Activated CD8-positive, alpha-beta memory T cell treated with anti-CD3 and anti-CD28 coated beads for 24 hours (primary cell): Measurements from ENCODE around the gene KRT24.
"Not testable (repeated sequence)": the region's sequence is repeated elsewhere in the genome, so short reads cannot be mapped to it uniquely, and the experiment has no call there.

Experiments
- DNase-seq: peaks from one replicate; pipeline ENCODE4 v3.0.0-alpha.2; 2020

Gene KRT24

DNA sequence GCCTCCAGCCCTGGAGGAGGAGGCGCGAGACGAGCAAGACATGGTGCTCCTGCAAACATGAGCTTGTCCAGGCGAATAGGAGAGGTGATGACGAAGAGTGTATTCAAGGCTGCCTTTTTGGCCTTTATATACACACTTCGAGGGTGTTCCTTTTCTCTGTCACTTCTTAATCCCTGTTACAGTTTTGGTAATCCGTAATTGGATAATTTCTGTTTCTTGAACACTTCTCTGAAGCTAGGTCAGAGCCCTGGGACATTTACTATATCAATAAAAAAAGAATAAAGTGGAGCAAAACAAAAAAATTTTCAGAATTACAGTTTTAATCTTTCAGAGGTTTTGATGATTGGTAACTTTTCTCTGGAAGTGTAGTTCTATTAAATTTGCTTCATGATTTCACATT is at the start of gene KRT24:
Gene KRT24, minus strand, starts transcription at position 101 of the 400 bp plus-strand sequence. Its CDS starts 59 bp downstream, at position 42.
- no peak for DNase-seq

DNA sequence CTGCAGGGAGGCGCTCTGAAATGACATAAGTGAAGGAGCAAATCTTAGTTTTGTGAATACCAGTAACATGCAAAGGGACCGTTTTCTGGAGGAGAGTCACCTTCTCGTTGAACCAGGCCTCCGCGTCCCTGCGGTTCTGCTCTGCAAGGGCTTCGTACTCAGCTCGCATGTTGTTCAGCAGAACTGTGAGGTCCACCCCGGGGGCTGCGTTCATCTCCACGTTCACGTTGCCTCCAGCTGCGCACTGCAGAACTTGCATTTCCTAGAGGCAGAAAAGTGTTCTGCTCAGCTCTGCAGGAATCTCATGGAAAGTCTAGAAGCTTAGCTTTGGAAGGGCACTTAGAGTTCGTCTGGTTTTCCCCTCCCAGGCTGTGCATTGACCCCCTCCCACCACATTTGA is 47.5 kb upstream of the KRT24 start:
- DNase-seq: no peak

DNA sequence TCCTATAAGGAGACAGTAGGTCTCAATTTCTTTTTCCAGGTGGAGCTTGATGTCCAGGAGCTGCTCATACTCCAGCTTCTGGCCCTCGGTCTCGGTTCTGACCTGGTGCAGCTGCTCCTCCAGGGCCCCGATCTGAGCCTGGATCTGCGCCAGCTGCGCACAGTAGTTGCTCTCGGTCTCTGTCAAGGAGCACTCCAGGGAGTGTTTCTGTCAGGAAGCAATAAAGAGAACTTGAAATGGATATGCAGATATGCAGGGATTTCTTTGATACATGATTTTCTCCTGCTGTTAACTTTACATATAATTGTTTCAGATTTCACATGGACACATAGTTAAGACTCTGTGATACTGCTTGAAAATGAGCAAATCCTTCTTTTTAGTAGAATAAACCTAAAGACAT is 46.8 kb upstream of the KRT24 start:
- DNase-seq: no peak

DNA sequence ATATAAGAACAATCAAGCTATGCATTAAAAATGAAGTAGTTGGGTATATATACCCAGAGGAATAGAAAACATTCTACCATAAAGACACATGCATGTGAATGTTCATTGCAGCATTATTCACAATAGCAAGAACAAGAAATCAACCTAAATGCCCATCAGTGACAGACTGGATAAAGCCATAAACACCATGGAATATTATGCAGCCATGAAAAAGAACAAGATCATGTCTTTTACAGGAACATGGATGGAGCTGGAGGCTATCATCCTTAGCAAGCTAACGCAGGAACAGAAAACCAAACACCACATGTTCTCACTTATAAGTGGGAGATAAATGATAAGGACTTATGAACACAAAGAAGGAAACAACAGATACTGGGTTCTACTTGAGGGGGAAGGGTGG is 45.1 kb upstream of the KRT24 start:
- not testable (repeated sequence) for DNase-seq

DNA sequence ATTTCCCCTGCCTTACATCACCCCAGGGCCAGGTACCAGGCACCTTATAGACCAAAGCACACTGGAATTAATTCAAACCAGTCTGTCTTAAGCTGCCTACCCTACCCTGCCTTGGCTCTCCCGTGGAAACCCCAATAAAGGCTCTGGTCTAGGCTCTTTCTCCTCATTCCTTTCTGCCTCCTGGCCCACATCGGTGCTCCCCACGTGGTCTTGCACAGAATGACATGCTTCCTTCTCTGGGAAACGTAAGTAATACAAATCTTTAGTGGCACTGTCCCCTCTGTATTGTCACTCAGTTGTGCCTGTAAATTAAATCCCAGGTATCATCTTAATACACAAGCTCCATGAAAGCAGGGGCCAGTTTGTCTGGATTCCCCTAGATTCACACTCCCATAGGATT is 35.0 kb upstream of the KRT24 start:
- DNase-seq: no peak

DNA sequence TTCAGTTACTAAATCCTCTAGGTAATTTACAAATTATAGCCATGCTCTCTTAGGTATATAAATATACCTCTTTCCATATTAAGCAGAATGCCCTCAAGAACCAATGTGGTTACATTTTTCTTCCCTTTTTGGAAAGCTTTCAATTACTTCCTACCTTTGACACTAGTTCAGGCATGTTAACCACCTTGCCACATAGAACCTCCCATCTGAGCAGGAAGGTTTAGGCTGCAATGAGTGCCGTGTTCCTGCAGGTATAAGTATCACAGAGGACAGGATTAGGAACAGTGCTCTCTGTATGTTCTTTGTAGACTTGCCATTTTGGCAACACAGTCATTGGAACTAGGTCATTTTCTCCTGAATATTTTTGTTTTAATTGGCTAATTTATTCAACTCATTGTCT is 31.5 kb upstream of the KRT24 start:
- no peak for DNase-seq

DNA sequence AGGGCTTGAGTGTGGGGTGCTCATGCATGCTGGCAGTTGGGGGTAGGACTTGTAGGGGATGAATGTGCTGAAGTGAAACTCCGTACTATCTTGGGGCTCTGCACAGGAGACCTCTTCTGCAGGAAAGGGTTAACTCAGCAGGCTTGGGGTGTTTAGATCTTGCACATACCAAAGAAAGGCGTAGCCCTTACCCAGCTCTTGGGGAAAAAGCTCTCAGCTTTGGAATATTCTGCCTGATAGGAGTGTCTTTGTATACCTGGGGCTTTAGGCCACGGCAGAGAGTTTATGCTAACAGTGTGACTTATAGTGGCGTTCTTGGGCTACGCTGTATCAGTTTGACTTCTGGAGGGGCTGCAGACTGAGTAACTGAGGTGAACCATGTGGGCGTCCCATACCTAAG is 30.5 kb upstream of the KRT24 start:
- no peak for DNase-seq

DNA sequence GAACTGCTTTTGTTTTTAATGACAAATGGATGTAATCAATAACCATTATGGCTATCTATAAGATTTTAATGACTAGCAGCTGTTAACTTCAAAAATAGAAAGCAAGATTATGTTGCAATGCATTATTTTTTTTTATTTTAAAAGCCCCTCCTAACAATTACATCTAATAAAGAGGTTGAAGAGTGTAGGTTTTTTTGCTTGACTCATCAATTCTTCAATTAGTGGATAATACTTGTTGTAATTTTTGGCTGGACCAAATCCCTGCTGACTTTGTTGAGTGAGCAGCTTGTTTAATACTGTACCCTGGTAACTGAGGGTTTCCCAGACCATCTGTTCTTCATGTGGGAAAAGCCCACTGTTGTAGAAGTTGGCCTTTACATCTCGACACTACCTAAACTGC is 27.4 kb upstream of the KRT24 start:
- no peak for DNase-seq

DNA sequence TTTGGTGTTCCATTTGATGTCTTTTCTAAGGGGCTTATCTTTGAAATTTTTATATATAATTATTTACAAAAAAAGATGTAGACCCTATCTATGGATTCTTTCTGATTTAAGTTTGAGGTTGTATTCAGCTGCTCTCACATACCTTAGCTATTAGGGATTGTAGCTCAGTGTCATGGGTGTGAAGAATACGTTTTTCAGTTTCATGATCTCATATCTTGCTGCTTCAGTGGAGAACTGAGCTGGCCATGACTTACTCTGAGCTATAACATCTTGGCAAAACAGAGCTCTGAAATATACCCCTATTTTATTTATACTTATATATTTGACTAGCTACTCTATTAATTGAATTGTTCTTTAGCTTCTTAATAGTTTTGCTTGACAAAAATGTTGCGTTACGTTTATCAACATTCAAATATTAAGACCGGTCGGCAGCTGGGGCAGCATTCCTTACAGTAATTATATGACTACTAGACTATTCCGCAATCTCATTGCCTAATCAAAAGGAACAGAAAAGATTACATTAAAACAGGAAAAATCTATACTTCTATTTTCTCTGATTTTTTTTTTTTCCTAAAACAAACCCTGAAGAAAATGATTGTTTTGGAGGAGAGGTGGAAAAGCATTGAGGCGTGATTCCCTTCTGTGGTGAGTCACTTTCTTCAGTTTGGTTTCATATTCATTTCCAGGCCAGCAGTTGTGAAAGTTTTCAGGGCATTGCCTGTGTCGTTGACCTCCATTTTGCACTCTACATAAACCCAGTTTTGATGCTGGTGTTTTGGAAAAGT is 24.1 kb upstream of the KRT24 start:
- no peak for DNase-seq

DNA sequence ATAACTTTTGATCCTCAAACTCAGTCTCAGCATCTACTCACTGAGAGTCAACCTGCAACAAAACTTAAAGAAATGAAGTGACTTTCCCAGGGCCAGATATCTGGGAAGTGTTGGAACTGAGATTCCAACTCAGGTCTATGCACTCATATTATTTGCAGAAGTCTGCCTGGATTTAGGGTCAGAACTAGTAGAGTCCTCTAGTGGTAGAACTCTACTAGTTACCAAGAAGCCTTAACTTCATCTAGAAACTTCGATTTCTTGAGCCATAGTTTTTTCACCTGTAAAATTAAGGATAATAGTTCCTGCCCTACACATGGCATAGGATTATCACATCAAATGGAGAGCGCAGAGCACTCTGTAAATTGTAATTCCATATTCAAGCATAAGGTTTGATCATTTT is 23.4 kb upstream of the KRT24 start:
- no peak for DNase-seq

DNA sequence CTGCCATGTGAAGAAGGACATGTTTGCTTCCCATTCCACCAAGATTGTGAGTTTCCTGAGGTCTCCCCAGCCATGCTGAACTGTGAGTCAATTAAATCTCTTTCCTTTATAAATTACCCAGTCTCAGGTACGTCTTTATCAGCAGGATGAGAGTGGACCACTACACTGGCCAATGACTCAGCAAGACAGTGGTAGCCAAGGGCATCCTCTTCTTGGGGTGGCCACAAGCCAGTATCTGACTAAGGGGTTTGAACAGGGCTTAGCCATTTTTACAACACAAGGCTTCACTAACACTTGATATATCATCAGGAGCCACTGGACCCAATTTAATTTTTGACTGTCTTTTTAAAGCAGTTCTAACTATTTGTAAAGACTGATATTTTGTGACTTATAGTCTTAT is 21.1 kb upstream of the KRT24 start:
- DNase-seq: no peak

DNA sequence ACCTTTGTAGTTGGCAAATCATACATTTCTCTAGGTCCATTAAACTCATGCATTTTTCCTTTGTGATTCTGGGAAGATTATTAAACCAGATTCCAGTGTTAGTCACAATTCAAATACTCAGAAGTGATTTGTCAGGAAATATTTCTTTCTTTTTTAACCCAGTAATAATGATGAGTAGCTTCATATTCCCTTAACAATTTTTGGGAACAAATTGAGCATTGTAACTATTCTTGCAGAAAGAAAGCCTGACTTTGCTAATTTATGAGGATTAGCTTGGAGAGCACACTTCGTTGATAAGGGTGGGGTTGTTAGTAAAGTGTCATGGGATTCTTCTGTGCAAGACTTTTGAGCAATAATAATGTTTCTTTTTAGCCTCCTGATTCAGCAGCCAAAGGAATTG is 18.7 kb upstream of the KRT24 start:
- DNase-seq: no peak

DNA sequence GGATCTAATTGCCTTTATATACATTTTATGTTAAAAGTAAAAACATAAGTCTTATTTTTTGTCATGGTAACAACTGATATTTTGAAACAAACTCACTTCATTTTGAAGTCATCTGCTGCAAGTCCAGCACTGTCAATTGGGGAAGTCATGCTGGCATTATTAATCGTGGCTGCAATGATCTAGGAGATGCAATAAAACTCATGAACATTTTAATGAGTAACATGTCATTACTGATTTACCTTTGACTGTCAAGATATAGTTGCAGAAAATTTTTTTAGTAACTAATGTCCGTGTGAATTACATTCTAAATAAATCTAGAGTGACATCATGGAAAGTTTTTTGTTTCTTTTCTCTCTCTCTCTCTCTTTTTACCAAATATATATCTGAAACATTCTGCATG is 17.3 kb upstream of the KRT24 start:
- DNase-seq: no peak

DNA sequence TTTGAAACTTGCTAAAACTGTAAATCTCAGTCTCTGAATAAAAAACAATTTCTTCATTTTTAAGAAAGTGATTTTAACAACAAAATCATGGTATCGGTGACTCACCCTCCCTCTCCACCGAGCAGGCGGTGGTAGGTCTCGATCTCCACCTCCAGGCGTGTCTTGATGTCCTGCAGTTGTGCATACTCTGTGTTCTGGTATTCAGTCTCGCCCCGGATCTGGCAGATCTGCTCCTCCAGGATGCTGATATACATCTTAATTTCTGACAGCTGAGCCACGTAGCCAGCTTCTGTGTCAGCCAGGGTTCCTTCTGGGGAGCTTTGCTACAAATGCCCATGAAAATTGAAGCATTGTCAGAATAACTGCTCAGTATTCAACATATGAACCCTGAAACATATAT is 15.4 kb upstream of the KRT24 start:
- DNase-seq: no peak

DNA sequence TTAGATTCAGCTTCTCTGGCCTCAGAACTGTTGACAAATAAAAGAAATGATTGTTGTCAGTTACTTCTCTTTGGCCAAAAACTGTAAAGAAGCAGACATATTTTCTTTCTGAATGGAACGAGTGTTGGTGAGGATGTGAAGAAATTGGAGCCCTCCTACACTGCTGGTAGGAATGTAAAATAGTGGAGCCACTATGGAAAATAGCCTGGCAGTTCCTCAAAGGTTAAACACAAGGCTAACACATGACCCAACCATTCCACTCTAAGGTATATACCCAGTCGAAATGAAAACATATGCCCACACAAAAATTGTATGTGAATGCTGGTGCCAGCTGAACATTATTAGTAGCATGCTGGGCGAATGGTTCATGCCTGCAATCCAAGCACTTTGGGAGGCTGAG is 14.2 kb upstream of the KRT24 start:
- DNase-seq: no peak

DNA sequence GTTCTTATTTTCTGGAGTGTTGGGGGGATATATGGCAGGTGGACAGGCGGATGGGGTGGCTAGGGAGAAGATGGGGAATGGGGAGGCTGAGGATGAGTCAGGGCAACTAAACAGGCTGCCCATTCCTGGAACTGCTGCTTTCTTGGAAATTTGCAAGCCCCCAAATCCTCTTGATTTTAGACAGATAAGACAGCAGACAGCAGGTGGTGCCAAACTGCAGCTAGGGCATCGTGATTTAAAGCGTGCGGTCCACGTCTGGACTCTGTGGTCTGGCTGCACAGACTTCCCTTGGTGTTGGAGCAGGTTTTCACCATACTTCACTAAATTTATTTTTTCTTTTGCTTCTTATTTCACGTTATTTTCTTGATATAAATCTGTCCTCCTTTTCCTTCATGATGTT is 10.9 kb upstream of the KRT24 start:
- DNase-seq: no peak

DNA sequence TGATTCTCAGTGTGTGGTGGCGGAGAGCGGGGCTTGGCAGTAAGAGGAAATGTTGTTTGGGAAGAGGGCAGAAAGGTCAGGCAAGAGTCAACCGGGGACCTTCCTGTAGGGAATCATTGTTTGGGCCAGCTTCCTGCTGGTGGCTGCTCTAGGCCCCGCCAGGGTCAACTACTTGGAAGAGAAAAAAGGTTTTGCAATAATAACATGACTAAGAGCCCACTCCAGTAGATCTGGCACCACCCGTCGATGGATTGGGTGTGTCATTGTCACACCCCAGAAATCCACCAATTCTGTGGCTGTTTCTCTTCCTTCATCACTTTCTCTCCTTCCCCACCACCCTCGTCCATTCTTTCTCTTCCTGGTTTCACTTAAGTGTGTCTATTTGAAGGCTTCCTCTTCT is 4.2 kb upstream of the KRT24 start:
- DNase-seq: no peak

DNA sequence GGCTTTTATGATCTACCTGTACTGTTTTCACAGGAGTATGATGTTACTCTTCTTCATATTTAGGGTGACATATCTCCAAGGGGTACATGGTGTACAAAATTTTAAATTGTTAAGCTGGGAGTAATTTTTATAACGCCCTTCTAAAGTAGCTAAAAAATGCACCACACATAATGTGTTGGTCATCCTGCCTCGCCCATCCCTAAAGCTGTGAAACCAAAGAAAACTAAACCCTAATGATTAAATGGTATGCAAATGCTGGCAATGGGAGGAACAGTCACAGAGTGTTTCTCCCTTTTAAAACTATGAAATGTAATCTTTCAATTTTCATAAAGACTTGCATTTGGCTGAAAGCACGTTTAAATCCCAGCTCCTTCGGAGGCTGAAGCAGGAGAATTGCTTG is 2.0 kb upstream of the KRT24 start:
- DNase-seq: no peak

DNA sequence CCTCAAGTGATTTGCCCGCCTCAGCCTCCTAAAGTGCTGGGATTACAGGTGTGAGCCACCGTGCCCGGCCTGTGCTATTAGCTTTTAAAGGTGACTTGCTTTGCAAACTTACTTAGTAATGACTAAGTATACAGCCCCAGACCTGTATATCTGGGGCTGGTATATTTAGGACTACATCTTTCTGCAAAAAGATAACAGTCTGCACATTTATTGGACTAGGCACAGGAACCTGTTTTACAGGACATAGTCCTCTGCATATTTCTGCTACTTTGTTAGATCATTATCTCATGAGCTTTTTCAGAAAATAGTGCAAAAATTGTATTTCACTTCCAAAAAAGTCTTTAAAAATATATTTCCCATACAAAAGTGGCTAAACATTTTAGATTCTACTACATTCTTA is 1.3 kb downstream of the KRT24 start:
- DNase-seq: no peak

DNA sequence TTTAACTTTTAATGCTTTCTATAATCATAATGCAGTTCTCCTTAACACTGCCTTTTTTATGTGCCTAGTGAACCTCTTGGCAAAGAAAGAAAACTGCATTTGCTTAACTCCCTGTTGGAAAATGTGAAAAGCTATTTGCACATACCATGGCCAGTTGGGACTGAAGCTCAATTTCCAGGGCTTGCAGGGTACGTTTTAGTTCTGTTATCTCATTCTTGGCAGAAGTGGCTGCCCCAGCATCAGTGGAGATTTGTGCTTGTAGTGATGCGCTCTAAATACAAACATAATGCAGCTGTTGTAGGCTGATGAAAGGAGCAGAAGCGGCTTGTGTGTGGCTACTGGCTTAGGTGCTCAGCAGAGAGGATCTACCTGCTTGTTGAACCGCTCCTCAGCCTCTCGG is 3.7 kb downstream of the KRT24 start:
- DNase-seq: no peak

DNA sequence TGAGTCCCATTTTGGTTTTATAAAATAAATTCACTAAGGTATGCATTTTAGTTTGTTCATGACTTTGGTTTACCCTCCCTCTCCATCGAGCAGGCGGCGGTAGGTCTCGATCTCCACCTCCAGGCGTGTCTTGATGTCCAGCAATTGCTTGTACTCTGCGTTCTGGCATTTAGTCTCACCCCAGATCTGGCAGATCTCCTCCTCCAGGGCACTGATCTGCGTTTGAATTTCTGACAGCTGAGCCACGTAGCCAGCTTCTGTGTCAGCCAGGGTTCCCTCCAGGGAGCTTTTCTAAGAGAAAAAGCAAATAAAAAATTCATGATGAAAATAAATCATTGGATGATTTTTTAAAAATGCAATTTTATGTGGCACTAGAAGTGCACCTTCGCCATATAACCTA is 4.2 kb downstream of the KRT24 start:
- DNase-seq: no peak

DNA sequence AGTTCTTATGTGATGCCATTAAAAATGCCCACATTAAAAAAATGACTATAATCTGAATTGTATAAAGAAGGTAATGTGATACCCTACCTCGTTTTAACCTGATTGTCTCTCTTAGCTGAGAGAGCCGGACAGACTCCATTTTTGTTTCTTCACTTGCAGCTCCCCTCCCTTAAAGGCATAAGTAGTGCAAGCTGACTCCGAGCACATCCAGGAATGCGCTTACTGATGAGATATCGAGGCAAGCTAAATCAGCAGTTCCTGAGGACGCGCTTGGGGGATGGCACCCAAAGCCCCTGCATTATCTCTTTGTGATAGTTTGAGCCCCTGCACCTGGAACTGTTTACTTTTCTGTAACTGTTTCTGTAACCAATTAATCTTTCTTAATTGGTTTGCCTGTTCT is 6.3 kb downstream of the KRT24 start:
- no peak for DNase-seq

DNA sequence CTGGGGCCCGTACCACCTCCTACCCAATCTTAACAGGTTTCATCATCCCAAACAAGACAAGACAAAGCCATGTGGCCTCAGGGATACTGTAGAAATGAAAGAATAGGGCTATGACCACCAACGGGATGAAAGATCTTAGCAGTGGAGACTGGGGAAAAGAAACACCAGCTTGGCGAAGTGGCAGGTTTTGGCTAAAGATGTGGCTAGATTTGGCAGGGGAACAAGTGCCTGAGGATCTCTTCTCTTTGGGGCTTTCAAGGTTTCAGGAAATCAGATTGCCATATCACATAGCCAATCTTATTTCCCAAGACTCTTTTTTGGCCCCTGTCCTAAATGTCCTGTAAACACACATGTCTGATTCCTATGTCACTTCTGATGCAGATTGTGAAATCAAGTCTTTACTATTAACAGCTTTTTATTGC is 6.9 kb downstream of the KRT24 start:
- no peak for DNase-seq

DNA sequence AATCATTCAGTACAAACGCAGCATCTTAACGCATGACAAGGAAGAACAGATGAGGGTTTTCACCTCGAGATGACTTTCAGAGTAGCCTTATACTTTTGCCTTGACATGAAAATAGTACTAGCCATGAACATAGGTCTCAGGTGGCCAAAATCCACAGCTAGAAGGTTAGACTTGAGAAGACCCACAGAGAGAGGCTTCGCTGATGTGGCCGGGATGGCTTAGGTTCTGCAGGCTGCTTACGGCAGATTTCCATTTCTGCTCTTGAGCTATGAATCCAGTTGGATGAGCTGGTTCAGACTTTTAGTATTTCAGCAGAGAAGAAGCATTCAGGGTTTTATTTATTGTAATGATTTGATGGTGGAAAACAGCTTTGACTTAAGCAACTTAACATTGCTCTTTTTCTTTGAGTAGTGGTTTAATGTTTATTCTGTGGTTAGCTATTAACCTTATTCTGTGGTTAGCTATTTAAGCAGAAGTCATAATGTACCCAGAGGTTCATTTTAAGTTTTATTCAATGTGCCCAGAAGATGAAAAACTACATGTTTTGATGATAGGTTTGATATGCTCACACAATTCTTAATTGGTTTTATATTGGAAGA is 7.6 kb downstream of the KRT24 start:
- DNase-seq: no peak

DNA sequence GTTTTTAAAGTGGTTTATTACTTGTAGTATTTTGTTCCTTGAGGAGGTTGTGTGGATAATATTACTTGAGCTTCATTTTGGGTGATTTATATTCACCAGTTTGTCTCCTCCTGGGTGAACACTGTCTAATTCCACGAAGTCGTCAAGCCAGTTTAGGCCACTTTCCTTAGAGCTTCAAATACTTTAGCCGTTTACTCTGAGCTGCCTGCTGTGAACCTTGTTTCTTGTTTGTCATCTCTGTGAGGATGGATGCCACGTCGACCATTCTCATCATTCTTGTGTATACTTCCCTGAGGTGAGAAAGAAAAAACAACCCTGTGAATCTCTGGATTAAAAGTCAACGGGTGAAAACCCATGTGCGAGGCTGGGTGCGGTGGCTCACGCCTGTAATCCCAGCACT is 9.0 kb downstream of the KRT24 start:
- no peak for DNase-seq
